ENCODE results near the gene TMEM100. TPM values are rescaled to one million over a fixed set of nuclear protein-coding genes. Genes with fewer than 3 reads are reported as not detected.
"Not testable (repeated sequence)": the region's sequence is repeated elsewhere in the genome, so short reads cannot be mapped to it uniquely, and the experiment has no call there.

TMEM100 gene
- total RNA-seq, 1 donor from 2014 or later, result not detected

DNA sequence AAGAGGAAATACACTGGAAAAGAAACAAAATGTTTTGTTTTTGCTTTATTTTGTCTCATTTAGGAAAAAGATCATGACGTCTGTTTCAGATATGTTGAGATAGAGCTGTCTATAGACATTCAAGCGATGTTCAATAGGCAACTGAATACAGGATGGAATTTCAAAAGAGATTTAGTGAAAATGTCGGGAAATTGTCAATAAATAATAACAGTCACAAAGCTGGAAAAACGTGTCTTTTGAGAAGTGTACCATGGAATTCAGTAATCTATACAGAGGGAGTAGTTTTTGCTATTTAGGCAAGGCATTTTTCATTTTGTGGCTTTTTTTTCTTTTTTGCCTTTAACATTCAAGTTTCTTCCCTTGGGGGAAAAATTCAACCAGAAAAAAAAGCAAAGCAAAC lies 33.0 kb downstream of the TMEM100 start:
- intact Hi-C loops (cut with micrococcal nuclease), result no loop called here

DNA sequence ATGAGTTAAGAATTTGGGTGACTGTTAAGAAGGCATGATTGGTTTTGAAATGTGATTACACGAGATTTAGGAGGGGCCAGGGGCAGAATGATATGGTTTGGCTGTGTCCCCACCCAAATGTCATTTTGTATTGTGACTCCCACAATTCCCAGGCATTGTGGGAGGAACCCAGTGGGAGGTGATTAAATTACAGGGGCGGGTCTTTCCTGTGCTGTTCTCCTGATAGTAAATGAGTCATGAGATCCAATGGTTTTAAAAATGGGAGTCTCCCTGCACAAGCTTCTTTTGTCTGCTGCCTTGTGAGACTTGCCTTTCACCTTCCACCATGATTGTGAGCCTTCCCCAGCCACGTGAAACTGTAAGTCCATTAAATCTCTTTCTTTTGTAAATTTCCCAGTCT lies 34.6 kb downstream of the TMEM100 start:
- intact Hi-C loops (cut with micrococcal nuclease), result no loop called here

DNA sequence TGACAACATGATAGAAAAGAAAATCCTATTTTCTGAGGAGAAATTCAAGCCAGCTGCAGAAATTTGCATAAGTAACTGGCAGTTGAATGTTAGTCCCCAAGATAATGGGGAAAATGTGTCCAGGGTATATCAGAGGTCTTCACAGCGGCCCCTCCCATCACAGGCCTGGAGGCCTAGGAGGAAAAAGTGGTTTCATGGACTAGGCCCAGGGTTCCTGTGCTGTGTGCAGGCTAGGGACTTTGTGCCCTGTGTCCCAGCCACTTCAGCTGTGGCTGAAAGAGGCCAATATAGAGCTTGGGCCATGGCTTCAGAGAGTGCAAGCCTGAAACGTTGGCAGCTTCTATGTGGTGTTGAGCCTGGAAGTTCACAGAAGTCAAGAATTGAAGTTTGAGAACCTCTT lies 35.6 kb downstream of the TMEM100 start:
- intact Hi-C loops (cut with micrococcal nuclease), result no loop called here

DNA sequence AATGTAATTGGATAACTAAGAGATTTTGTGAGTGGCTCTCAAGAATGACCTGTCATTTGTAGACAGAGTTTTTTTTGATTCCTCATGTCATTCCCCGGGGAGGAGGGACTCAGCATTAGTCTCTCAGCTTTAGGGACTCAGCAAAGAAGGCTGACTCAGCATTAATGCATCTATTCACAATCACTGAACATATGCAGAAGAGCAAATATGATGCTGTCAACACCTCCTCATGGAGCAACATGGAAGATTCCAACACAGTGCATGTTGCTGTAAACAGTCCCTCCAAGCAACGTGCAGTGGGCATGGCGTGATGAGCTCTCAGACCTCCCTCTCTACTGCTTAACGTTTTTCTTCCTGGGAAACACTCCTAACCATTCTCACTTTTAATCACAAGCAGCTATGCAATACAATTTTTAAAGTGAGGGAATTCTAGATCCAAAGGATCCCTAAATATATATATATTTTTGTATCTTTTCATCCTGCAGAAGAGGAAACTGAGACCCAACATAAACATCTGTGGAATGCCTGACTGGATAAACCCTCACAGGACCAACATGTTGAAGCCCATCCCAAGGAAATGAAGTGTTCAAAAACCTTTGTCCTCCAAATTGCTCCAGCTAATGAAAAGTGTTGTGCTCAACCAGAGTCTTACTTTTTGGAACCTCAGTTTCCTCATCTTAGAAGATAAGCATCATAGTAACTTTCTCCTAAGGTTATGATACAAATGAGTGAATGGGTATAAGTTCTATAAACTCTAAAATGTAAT lies 38.9 kb downstream of the TMEM100 start:
- intact Hi-C loops (cut with micrococcal nuclease), result no loop called here

DNA sequence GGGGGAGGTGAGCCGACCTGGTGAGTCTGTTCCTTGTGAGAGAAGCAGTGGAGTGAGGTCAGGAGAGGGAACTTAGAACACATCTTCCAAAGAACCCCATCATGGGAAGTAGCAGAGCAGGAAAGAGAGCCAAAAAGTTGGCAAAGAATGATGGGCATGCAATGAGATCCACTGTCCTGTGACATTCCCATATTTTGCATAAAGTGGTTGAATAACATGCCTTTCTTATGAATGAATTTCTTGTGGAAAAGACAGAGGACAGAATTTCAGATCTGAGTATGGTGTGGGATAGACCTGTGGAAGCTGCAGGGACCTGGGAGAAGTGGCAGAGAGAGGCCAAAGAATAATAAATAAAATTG lies 41.3 kb downstream of the TMEM100 start:
- intact Hi-C loops (cut with micrococcal nuclease), result no loop called here

DNA sequence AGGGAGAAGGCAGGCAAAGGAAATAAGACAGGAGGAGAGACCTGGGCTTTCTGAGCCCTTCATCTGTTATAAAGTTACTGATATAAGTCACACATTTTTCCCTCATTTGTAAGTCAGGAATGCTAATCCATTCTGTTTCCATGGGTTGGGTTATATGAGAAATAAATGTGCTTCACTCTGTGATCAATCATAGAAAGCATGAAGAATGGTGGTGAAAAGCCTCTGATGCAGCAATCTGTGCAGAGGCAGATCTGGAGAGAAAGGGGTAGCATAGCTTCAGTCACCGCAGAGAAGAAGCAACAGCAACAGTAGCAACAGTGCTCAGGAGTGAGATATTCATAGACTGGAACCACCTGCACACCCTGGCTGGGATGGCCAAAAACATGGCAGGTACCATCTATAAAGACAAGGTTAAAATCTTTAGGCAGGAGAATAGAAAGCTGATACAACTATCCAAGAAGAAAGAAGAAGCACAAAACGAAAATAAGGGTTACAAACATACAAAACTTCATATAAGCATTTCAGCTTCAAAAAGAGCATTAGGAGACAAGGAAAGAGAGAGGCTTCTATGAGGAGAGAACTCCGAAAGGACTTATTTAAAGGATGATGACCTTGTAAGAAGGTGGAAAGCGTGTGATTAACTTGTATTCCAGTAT lies 41.9 kb downstream of the TMEM100 start:
- intact Hi-C loops (cut with micrococcal nuclease), result no loop called here

DNA sequence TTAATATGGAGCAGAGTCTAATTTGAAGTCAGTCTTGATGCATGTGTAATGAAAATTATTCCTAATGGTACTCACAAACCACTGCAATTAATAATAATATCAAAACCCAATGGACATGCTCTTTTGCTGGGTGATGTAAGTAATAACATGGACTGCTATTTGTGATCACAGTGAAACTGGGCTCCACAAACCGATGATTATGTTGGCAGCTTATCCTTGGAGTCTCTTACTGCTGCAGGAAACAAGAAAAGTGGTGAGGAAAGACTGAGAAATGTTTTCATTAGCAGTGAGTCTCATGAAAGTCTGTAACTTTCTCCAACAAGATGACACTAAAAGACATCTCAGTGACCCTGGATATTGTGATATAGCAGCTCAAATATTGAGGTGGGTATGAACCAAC lies 45.2 kb downstream of the TMEM100 start:
- intact Hi-C loops (cut with micrococcal nuclease), result no loop called here

DNA sequence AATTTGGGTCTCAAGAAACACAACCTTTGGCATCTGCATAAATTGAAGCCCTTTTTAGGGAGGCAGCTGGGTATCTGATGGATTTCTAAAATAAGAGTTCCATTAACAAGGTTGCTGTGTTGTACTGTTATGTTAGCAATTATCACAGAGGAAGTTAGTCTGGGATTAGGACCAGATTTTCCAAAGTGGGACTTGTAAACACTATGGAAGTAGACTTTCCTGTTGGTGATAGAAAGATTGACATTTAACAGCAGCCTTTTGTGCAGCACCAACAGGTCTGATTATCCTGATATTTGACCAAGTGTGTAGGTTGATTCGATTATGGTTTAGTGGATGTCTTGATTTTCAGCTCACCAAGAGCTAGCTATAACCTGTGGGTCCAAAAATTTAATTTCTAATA lies 46.4 kb downstream of the TMEM100 start:
- intact Hi-C loops (cut with micrococcal nuclease), result no loop called here

DNA sequence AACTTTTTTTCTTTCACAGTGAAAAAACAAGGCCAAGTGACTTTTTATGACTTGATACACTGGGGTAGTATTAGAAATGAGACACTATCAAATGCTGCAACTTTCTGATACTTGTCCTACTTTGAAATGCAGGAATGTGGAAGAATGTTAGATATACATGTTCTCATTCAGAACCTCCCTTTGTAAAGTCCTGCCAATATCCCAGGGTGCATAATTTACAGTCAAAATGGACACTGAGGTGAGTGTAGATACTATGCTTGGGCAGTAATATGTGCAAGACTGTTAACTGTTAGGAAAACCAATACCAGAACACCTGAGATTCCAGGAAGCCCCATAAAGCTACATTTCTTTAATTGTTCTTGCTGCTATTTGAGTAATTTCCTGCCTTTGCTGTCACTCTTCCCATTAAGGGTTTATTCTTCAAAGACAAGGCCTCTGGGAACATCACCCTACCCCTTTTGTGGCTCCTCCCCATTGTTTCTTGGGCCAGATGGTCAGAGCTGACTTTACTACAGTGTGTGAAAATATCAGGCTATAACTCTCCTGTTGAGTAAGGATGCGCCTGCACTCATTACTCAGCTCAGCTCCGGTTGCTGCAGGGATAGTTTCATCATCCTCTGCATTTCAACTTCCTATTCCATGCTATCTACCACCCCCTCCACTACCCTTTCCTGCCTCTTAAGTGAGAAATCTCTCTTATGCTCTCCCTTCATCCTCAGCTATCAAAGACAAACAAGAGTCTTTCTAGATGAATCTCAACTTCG lies 48.7 kb downstream of the TMEM100 start:
- intact Hi-C loops (cut with micrococcal nuclease), result no loop called here

DNA sequence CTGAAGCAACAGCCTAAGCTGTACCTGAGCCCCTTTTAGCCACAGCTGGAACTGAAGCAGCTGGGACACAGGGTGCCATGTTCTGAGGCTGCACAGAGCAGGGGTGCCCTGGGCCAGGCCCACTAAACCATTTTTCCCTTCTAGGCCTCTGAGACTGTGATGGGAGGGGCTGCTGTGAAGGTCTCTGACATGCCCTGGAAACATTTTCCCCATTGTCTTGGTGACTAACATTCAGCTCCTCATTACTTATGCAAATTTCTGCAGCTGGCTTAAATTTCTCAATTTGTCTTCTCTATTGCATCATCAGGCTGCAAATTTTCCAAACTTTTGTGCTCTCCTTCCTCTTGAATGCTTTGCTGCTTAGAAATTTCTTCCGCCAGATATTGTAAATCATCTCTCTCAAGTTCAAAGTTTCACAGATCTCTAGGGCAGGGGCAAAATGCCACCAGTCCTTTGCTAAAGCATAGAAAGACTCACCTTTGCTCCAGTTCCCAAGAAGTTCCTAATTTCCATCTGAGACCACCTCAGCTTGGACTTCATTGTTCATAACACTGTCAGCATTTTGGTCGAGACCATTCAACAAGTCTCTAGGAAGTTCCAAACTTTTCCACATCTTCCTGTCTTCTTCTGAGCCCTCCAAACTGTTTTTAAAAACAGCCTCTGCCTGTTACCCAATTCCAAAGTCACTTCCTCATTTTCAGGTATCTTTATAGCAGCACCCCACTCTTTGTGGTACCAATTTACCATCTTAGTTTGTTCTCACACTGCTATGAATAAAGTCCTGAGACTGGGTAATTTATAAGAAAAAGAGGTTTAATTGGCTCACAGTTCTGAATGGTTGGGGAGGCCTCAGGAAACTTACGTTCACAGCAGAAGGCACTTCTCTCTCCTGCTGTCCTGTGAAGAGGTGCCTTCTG lies 49.8 kb downstream of the TMEM100 start:
- intact Hi-C loops (cut with micrococcal nuclease), result no loop called here

DNA sequence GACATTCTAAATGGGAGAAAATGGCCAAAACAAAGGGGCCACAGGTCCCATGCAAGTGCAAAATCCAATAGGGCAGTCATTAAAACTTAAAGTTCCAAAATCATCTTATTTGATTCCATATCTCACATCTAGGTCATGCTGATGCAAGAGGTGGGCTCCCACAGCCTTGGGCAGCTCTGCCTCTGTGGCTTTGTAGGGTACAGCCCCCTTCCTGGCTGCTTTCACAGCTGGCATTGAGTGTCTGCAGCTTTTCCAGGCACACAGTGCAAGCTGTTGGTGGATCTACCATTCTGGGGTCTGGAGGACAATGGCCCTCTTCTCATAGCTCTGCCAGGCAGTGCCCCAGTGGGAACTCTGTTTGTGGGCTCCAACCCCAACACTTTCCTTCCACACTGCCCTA lies 50.7 kb downstream of the TMEM100 start:
- intact Hi-C loops (cut with micrococcal nuclease), result not testable (repeated sequence)

Other genes starting within 250 kb of the TMEM100 start
- gene SMIM36, start 211.4 kb downstream of the TMEM100 start, total RNA-seq, result not detected in 2 replicates
- gene PCTP, start 28.2 kb upstream of the TMEM100 start, total RNA-seq, result 6.5 and 6.8 TPM in 2 replicates